Spleen (tissue), 11 donors: ENCODE results near the gene SEC11A. TPM values are rescaled to one million over a fixed set of nuclear protein-coding genes. Genes with fewer than 3 reads are reported as not detected.
A peak's percentile ranks its signal among the peaks of the same experiment; 100 is the strongest.

Source experiments
- DNase-seq: peaks from one replicate; pipeline ENCODE4 v3.0.0-alpha.2; 2020
- H3K27ac ChIP-seq, 8 donors: fragments of 200-600 bp; sonication (generic) in 7 of 8; 1 replicate in 4 of 8; 2 replicates in 4 of 8; pipeline versions ENCODE4 v1.5.0 to v1.8.0; 2016 to 2021; ENCODE audit warnings: inconsistent platforms in 4 of 8, mild to moderate bottlenecking in 4 of 8, moderate library complexity in 1 of 8
- H3K27me3 ChIP-seq, 7 donors: fragments of 200-600 bp; sonication (generic) in 6 of 7; replicated peaks in 1 of 7; 1 replicate in 4 of 7; 2 replicates in 3 of 7; pipeline versions ENCODE4 v1.5.0 to v1.8.0; 2016 to 2021; ENCODE audit warnings: inconsistent platforms in 3 of 7, mild to moderate bottlenecking in 1 of 7
- H3K36me3 ChIP-seq, 6 donors: fragments of 200-600 bp; sonication (generic) in 5 of 6; 1 replicate in 4 of 6; 2 replicates in 2 of 6; pipeline versions ENCODE4 v1.5.0 to v1.8.0; 2016 to 2021; ENCODE audit warnings: inconsistent platforms in 2 of 6
- H3K4me1 ChIP-seq, 6 donors: fragments of 200-600 bp; sonication (generic) in 5 of 6; 1 replicate in 3 of 6; 2 replicates in 3 of 6; pipeline versions ENCODE4 v1.5.0 to v1.8.0; 2016 to 2021; ENCODE audit warnings: inconsistent platforms in 3 of 6
- H3K4me3 ChIP-seq, 8 donors: fragments of 200-600 bp; sonication (generic) in 7 of 8; 1 replicate in 4 of 8; 2 replicates in 4 of 8; pipeline versions ENCODE4 v1.5.0 to v1.8.0; 2016 to 2021; ENCODE audit warnings: inconsistent platforms in 4 of 8, mild to moderate bottlenecking in 4 of 8, moderate library complexity in 2 of 8
- H3K9me3 ChIP-seq, 8 donors: fragments of 200-600 bp; sonication (generic) in 7 of 8; 1 replicate in 4 of 8; 2 replicates in 4 of 8; pipeline versions ENCODE4 v1.5.0 to v1.8.0; 2016 to 2021; ENCODE audit warnings: inconsistent platforms in 4 of 8
- CTCF ChIP-seq, 11 experiments: fragments of 200-600 bp in 7 of 11; fragments of 450-650 bp in 4 of 11; sonication (generic) in 4 of 11; IDR thresholded peaks in 8 of 11; conservative IDR thresholded peaks in 3 of 11; 1 replicate in 7 of 11; 2 replicates in 4 of 11; pipeline versions ENCODE4 v1.4.0 to v1.8.0; 2016 to 2021; ENCODE audit warnings: antibody characterized with exemption in 11 of 11, inconsistent platforms in 4 of 11, mild to moderate bottlenecking in 1 of 11
- POLR2A ChIP-seq, 3 donors: fragments of 450-650 bp; IDR thresholded peaks; one replicate each; pipeline ENCODE4 v1.5.1; 2017; ENCODE audit warnings: antibody characterized with exemption in 3 of 3, mild to moderate bottlenecking in 1 of 3
- POLR2AphosphoS5 ChIP-seq, 3 donors: sonication (generic); formaldehyde crosslinking; IDR thresholded peaks; one replicate each; pipeline ENCODE4 v1.5.1; 2017; ENCODE audit warnings: antibody characterized with exemption in 3 of 3
- WGBS, 5 donors: extraction: QIAGEN DNeasy Blood & Tissue Kit in 3 of 5; methylation state at CpG; one replicate each; pipeline versions ENCODE4 v1.1.5 to v1.1.7; 2013 to 2018; 5-methylcytosine and 5-hydroxymethylcytosine counted together
- intact Hi-C: fragments of 100-400 bp; cut with DNase I; formaldehyde crosslinking; loops from one replicate; pipeline ENCODE4 v1.15.0; 2023; ENCODE audit warnings: low total_unique reads
- polyA plus RNA-seq, 3 donors: library from polyadenylated mRNA; stranded (reverse); fragments of 200-250 nt; gene quantifications; one replicate each; pipeline ENCODE4 v1.2.1, GENCODE V29; 2013
- total RNA-seq, 7 donors: library from RNA; depleted of rRNA in 3 of 7; stranded (reverse); fragments of >200 nt in 3 of 7; fragmentation: NEBNext Ultra II Directional in 4 of 7; extraction: Animal tissue kit (Norgen Biotek cat#: 25700) in 4 of 7; gene quantifications; one replicate each; pipeline versions ENCODE4 v1.1.0 to v1.2.1, GENCODE V29; 2016 to 2021
- donor health status: healthy with polysubstance abuse.
- donor health status: DM: no; HTN: no; CAD: no; lungs with moderate emphysema.
- donor health status: DM: no; HTN: no; CAD: no.
- donor health status: Bipolar disorder and iron deficiency.
- donor health status: healthy.
- donor health status: DM: no; HTN: no; CAD: no.
- donor health status: DM: yes; HTN: yes; CAD: no.

Gene SEC11A
- total and polyA plus RNA-seq, 10 donors: 86.5 to 139 (median 98.9) TPM

DNA sequence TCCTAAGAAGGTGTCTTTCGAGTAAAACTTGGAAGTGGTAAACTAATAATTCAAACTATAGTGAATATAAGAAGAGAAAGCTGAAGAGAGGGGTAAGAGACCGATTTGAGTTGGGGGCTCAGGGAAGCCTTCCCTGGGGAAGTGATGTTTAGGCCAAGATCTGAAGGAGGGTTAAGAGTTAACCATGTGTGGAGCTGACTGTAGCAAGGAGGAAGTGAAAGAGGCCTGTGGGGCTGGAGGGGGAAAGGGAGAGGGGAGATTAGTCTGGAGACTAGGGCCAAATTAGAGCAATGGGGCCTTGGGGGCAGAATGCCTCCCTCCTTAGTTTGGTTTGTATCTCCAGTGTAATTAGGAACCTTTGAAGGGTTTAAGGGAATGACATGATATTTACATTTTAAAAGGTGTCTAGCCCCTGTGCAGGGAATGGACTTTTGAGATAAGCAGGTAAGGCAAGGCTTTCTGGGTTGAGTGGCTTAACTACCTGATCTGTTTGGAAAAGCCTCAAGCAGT is 34.7 kb upstream of the SEC11A start:
- 14 to 28% (median 19%) methylated on average over 2 of the region's 2 CpGs for WGBS, 5 donors
- intact Hi-C loops: no loop called here
- Histone ChIP-seq H3K27ac (peak overlapping the region in 7 of 8 donors; percentile 29 to 100 (median 99)), H3K27me3 (no peaks in the 10 kb centered on the region), H3K36me3 (peaks cover 0 to 14% (median 0%) of the 10 kb centered on the region in 6 donors), H3K9me3 (no peaks in the 10 kb centered on the region), H3K4me1 (peaks cover 28 to 90% (median 82%) of the 10 kb centered on the region in 6 donors), H3K4me3 (peak overlapping the region in 5 of 8 donors; percentile 10 to 97 (median 83))
- DNase-seq: no peak
- no peak for TF ChIP-seq CTCF (IDR thresholded peaks at IDR 0.05 in 8 of 11, conservative IDR thresholded peaks at IDR 0.05 in 3 of 11)
- no peak for TF ChIP-seq POLR2AphosphoS5 (IDR thresholded peaks at IDR 0.05)
- no peak for TF ChIP-seq POLR2A (IDR thresholded peaks at IDR 0.05)

GRCh38 chr15:84749111-84749991 is 33.4 kb upstream of the SEC11A start:
- no peaks in the 10 kb centered on the region for H3K27me3 ChIP-seq
- WGBS, 5 donors: 3 to 8% (median 5%) methylated on average over 11 to 15 of the region's 15 CpGs
- no peaks in the 10 kb centered on the region for H3K9me3 ChIP-seq
- peaks cover 0 to 12% (median 0%) of the 10 kb centered on the region in 6 donors for H3K36me3 ChIP-seq
- peak overlapping the region; percentile 60 to 97 (median 81) for H3K4me3 ChIP-seq
- H3K4me1 ChIP-seq: peaks cover 26 to 90% (median 79%) of the 10 kb centered on the region in 6 donors
- intact Hi-C loops: no loop called here
- peak; percentile 85 for DNase-seq
- peak overlapping the region; percentile 98 to 100 (median 99) for H3K27ac ChIP-seq
- TF ChIP-seq POLR2A (IDR thresholded peaks at IDR 0.05) (no peak), CTCF (IDR thresholded peaks at IDR 0.05 in 8 of 11, conservative IDR thresholded peaks at IDR 0.05 in 3 of 11) (peak in 3 of 11 experiments; percentile 8), POLR2AphosphoS5 (IDR thresholded peaks at IDR 0.05) (peak in 2 of 3 donors; percentile 45 to 56)

- TF ChIP-seq POLR2A (IDR thresholded peaks at IDR 0.05) (no peak), CTCF (IDR thresholded peaks at IDR 0.05 in 8 of 11, conservative IDR thresholded peaks at IDR 0.05 in 3 of 11) (peak in 5 of 11 experiments; percentile 10 to 54 (median 33)), POLR2AphosphoS5 (IDR thresholded peaks at IDR 0.05) (peak in 2 of 3 donors; percentile 6 to 36)
- Histone ChIP-seq H3K36me3 (peaks cover 0 to 3% (median 0%) of the 10 kb centered on the region in 6 donors), H3K27ac (peak within 1 kb of the TSS; percentile 98 to 100 (median 99)), H3K4me3 (peak within 1 kb of the TSS; percentile 67 to 97 (median 81)), H3K4me1 (peaks cover 20 to 85% (median 71%) of the 10 kb centered on the region in 6 donors), H3K9me3 (no peaks in the 10 kb centered on the region), H3K27me3 (no peaks in the 10 kb centered on the region)
- peak; percentile 96 for DNase-seq
- 0 to 3% (median 1%) methylated on average over 2 to 127 of the region's 127 CpGs for WGBS, 5 donors
- intact Hi-C loops: no loop called here
These were observed 32.6 kb upstream of the SEC11A start, which contains the start of gene ZNF592 for GRCh38 chr15:84748274-84749110. Gene ZNF592 (plus strand): TSS chr15:84748592. CDS start chr15:84782676, 34,084 bp downstream.
